ENCODE data around the gene BRSK2.

The BRSK2 gene

DNA sequence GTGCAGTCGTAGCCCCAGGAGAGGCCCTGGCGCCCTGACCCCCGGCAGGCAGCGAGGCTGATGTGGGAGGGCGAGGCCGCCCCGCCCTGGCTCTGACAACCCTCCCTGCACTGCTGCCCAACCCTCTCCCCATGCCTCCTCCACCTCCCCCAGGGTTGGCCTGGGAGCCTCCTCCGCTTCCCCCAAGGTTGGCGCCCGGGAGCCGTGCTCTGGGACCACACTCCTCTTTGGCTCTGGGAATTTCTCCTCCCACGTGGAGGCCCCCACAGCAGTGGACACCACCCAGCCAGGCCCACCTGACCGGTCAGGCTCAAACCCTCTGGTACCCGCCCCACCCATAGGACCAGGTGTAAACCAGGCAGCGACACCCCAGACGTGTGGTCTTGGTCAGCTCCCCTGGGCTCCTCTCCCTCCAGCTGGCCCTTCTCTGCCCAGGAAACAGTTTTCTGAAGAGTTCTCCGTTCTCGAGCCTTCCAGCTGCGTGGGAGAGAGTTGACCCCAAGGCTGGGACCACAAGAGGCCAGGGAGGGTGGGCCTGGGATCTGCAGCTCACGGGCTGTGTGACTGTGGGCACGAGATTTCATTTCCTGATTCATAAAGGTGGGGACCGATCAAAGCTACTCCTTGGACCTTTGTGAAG lies 39.5 kb upstream of the BRSK2 start:
- TF ChIP-seq, protein P1, sequence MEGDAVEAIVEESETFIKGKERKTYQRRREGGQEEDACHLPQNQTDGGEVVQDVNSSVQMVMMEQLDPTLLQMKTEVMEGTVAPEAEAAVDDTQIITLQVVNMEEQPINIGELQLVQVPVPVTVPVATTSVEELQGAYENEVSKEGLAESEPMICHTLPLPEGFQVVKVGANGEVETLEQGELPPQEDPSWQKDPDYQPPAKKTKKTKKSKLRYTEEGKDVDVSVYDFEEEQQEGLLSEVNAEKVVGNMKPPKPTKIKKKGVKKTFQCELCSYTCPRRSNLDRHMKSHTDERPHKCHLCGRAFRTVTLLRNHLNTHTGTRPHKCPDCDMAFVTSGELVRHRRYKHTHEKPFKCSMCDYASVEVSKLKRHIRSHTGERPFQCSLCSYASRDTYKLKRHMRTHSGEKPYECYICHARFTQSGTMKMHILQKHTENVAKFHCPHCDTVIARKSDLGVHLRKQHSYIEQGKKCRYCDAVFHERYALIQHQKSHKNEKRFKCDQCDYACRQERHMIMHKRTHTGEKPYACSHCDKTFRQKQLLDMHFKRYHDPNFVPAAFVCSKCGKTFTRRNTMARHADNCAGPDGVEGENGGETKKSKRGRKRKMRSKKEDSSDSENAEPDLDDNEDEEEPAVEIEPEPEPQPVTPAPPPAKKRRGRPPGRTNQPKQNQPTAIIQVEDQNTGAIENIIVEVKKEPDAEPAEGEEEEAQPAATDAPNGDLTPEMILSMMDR (IDR thresholded peaks at IDR 0.05; ENCODE audit: low read depth, low read length, missing control alignments), result no peak
- H3K4me3 ChIP-seq (ENCODE audit: low read depth, low read length), result no peak overlapping the region
- no peak for DNase-seq (ENCODE audit: low read depth)

DNA sequence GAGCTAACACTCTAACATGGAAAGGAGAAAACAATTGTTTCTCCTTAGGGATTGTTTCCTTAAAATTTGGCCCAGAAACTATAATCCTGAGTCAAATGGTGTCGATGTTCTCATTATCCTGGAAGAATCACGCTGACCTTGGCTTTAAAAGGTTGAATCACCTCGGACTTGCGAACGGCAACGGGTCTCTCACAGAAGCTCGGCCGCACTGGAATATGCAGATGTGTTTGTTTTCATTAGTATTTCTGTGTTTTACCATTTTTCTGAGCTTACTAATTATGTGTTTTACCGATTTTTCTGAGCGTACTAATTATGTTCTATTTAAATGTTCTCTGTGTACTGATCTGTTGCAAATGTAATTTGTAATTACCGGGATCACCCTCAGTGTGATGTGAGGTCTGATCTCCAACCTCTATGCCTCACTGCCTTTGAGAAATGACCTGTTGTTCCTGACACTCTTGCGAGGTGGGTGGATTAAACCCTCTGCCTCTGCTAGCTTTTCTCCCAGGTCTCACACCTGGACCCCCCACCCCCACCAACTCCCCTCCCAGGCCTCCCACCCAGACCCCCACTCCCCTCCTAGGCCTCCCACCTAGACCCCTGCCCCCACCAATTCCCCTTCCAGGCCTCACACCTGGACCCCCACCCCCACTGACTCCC lies 38.3 kb upstream of the BRSK2 start:
- no peak for DNase-seq (ENCODE audit: low read depth)
- H3K4me3 ChIP-seq (ENCODE audit: low read depth, low read length), result no peak overlapping the region
- TF ChIP-seq, protein P1 (IDR thresholded peaks at IDR 0.05; ENCODE audit: low read depth, low read length, missing control alignments), result no peak

DNA sequence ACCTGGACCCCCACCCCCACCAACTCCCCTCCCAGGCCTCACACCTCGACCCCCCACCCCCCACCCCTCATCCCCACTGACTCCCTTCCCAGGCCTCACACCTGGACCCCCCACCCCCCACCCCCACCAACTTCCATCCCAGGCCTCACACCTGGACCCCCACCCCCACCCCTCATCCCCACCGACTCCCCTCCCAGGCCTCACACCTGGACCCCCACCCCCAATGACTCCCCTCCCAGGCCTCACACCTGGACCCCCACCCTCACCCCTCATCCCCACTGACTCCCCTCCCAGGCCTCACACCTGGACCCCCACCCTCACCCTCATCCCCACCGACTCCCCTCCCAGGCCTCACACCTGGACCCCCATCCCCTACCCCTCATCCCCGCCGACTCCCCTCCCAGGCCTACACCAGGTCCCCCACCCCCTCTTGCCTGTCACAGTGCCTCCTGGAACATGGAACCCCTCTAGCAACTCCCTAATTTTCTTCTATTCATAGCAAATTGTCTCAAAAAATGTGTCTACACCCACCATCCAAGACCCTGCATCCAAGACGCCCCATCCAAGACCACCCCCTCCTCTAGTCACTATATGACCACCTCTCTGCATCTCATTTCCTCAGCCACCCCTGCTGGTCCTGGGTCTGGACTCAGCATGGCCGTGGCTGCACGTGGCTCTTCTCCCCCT lies 36.9 kb upstream of the BRSK2 start:
- no peak for DNase-seq (ENCODE audit: low read depth)
- TF ChIP-seq, protein P1 (IDR thresholded peaks at IDR 0.05; ENCODE audit: low read depth, low read length, missing control alignments), result no peak
- no peak overlapping the region for H3K4me3 ChIP-seq (ENCODE audit: low read depth, low read length)

DNA sequence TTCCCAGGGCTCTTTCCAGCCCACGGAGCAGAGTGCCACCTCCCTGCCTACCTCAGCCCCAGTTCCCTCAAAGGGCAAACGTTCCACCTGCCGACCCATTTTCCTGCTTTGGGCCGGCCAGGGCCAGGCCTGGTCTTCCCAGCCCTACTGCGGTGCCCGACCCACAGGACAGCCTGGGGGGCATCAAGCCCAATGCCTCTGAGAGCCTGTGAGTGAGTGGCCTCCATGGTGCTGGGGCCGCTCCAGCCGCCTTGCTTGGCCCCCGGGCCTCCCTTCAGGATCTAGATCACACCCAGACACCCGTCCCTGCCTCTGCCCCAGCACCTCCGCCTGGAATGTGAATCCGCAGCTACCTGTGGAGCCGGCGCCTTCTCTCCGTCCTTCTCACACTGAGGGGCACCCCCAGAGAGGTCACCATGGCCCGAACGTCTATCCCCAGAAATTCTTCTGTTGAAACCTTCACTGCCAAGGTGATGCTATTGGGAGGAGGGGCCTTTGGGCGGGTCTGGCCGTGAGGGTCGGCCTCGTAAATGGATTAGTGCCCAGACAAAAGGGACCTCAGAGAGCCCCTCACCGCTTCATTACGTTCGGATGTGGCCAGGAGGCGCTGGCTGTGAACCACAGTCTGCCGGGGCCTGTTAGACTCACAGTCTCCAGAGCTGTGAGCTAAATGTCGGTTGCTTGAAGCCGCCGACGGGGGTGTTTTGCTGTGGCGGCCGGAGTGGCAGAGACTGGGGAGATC lies 36.2 kb upstream of the BRSK2 start:
- no peak overlapping the region for H3K4me3 ChIP-seq (ENCODE audit: low read depth, low read length)
- TF ChIP-seq, protein P1 (IDR thresholded peaks at IDR 0.05; ENCODE audit: low read depth, low read length, missing control alignments), result no peak
- DNase-seq (ENCODE audit: low read depth), result no peak

DNA sequence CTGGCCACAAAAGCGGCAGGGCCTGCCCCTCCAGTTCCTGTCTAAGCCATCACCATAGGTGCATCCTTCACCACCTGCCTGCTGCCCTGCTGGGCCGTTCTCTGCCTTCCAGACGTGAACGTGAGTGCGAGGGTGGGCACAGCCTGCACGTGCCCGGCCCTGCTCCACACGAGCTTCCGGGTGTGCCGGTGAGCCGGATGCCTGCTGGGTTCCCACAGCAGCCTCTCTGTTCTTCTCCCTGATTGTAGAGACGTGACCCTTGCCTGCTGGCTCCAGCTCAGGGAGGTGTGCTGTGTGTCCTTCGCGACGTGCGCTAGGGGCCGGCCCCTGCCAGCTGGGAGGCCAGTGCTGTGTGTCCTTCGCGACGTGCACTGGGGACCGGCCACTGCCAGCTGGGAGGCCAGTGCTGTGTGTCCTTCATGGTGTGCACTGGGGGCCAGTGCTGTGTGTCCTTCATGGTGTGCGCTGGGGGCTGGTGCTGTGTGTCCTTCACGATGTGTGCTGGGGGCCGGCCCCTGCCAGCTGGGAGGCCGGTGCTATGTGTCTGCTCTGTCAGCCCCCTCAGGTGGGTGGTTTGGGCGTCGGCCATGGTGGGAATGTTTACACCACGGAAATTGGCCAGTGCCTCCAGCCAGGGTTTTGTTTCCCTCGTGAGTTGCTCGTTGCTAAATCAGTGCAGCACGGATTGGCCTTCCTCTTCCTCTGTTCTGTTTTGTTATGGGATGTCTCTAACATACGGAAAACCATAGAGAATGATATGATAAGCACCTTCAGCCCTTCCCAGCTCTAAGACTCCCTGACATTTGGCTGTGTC lies 35.4 kb upstream of the BRSK2 start:
- DNase-seq (ENCODE audit: low read depth), result no peak
- TF ChIP-seq, protein P1 (IDR thresholded peaks at IDR 0.05; ENCODE audit: low read depth, low read length, missing control alignments), result no peak

DNA sequence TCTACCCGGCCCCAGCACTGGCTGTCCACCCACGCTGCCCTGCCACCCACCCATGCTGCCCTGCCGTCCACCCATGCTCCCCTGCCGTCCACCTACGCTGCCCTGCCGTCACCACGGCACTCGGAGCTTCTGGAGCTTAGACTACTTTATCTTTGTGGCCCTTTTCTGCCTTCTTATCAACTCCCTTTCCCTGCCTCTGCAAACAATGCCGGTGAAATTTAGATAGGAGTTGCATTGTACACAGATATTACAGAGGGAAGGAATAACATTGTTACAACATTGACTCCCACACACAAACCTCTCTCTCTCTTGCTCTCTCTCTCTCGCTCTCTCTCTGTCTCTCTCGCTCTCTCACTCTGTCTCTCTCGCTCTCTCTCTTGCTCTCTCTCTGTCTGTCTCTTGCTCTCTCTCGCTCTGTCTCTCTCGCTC lies 33.7 kb upstream of the BRSK2 start:
- TF ChIP-seq, protein P1 (IDR thresholded peaks at IDR 0.05; ENCODE audit: low read depth, low read length, missing control alignments), result no peak
- no peak for DNase-seq (ENCODE audit: low read depth)

More for the DNA sequence above, 35.4 kb upstream of the BRSK2 start:
- H3K4me3 ChIP-seq (ENCODE audit: low read depth, low read length), result no peak overlapping the region

More for the DNA sequence above, 33.7 kb upstream of the BRSK2 start:
- no peak overlapping the region for H3K4me3 ChIP-seq (ENCODE audit: low read depth, low read length)

Measured in GM12864 (cell line).